Activated naive CD8-positive, alpha-beta T cell (primary cell): ENCODE data around the gene TBCK.

ENCODE experiments used
- H3K27ac Mint-ChIP-seq: one replicate; pipeline ENCODE4 v1.8.0; 2021; ENCODE audit warnings: mixed read lengths
- H3K27me3 Mint-ChIP-seq: one replicate; pipeline ENCODE4 v1.8.0; 2021; ENCODE audit warnings: mixed read lengths
- H3K36me3 Mint-ChIP-seq: one replicate; pipeline ENCODE4 v1.8.0; 2021; ENCODE audit warnings: mixed read lengths
- H3K4me1 Mint-ChIP-seq: one replicate; pipeline ENCODE4 v1.8.0; 2021; ENCODE audit warnings: low read depth, mixed read lengths
- H3K4me3 Mint-ChIP-seq: one replicate; pipeline ENCODE4 v1.8.0; 2021; ENCODE audit warnings: mild to moderate bottlenecking, mixed read lengths
- H3K9me3 Mint-ChIP-seq: one replicate; pipeline ENCODE4 v1.8.0; 2021; ENCODE audit warnings: low read depth, mixed read lengths

Gene TBCK

DNA sequence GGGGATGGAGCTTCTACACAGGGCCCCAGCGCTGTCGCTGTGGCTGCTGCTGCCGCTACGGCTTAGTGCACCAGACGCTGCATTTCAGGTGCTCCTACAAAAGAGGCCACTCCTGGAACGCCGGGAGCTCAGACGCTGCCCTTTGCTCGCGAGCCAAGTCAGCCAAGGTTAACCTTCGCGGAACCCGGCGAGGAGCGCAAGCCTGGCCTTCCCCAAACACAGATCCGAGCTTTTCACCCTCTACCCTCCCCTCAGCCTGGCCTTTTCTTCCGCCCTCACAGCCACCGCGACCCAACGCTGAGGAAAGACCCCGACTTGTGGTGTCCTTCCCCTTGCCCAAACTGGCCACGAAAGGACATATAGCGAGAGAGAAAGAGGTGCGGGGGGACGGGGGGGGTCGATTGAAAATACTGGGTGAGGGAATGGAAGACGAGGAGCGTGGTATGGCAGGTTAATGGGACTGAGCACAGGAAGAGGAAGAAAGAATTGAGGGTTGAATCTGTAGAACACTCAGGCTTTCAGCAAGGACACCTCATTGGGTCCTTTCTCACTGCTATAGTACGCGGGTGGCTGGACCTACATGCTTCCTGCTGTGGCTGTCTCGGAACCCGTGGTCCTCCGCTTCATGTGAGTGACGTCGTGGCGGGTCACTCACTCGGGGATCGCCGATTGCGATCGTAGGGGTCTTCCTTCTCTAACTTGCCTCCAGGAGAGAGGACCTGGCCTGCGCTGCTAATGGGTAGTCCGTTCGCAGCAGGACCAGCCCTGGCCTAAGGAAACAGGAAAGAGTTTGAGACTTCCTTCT is at the start of gene TBCK, which contains the start of gene AIMP1:
Gene TBCK (minus strand): TSS at position 242 of the 805 bp plus-strand sequence. CDS start 7,249 bp downstream, outside the sequence.
Gene AIMP1 (plus strand): TSS at position 583 of the 805 bp plus-strand sequence. CDS start 8,460 bp downstream, outside the sequence.
- Mint-ChIP-seq H3K27me3 (no peaks in the 10 kb centered on the region), H3K4me3 (no peak within 1 kb of the TSS), H3K27ac (no peak within 1 kb of the TSS), H3K4me1 (peaks cover 57% of the 10 kb centered on the region), H3K36me3 (peaks cover 9% of the 10 kb centered on the region), H3K9me3 (no peaks in the 10 kb centered on the region)

- Mint-ChIP-seq H3K27ac (no peak overlapping the region), H3K4me3 (no peak overlapping the region), H3K4me1 (no peaks in the 10 kb centered on the region), H3K27me3 (peaks cover 14% of the 10 kb centered on the region), H3K9me3 (no peaks in the 10 kb centered on the region), H3K36me3 (no peaks in the 10 kb centered on the region)
These were observed 49.6 kb upstream of the TBCK start for GRCh38 chr4:106365613-106366012.

- Mint-ChIP-seq H3K36me3 (no peaks in the 10 kb centered on the region), H3K9me3 (no peaks in the 10 kb centered on the region), H3K27me3 (peaks cover 8% of the 10 kb centered on the region), H3K4me1 (no peaks in the 10 kb centered on the region), H3K4me3 (no peak overlapping the region), H3K27ac (no peak overlapping the region)
These were observed 48.3 kb upstream of the TBCK start for GRCh38 chr4:106364282-106364681.

- Mint-ChIP-seq H3K27me3 (no peaks in the 10 kb centered on the region), H3K9me3 (no peaks in the 10 kb centered on the region), H3K4me3 (no peak overlapping the region), H3K27ac (no peak overlapping the region), H3K4me1 (no peaks in the 10 kb centered on the region), H3K36me3 (no peaks in the 10 kb centered on the region)
These were observed 46.2 kb upstream of the TBCK start for GRCh38 chr4:106362086-106362825.

DNA sequence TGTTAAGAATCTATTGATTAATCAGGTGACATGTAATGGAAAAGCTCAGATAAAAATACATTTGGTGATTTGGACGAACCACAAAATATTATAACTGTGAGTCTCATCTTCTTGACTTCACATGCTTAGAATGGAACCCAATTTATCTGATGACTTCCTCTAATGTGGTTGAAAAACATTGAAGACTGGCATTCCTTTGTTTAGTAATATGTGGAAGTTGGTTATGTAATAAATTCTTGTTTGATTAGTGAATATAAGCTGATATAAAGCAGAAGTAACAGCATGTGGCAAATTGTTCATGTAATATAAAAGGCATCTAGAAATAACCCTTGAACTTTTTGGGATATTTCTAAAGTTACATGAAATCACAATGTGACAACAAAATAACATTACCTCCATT is 42.9 kb upstream of the TBCK start:
- Mint-ChIP-seq H3K9me3 (no peaks in the 10 kb centered on the region), H3K36me3 (no peaks in the 10 kb centered on the region), H3K4me1 (no peaks in the 10 kb centered on the region), H3K4me3 (no peak overlapping the region), H3K27ac (no peak overlapping the region), H3K27me3 (no peaks in the 10 kb centered on the region)

- Mint-ChIP-seq H3K36me3 (peaks cover 7% of the 10 kb centered on the region), H3K27me3 (no peaks in the 10 kb centered on the region), H3K9me3 (no peaks in the 10 kb centered on the region), H3K4me3 (no peak overlapping the region), H3K27ac (no peak overlapping the region), H3K4me1 (no peaks in the 10 kb centered on the region)
These were observed 39.2 kb upstream of the TBCK start for GRCh38 chr4:106355193-106355592.

DNA sequence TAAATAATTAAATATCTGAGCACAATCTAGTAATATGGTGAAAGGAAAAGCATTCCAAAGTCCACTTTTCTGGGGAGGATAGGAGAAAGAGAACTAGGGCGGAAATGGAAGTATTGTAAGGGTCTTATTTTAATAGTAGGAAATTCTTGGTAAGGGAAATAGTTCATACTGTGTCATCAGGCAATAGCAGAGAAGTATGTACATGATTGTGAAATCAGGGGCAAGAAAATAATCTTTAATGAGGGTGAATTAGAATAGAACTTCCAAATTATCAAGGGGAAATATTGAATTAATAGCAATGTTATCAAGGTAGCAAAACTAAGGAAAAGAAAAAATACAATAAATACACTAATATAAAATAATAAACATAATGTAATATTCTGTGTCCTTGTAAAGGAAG is 37.8 kb upstream of the TBCK start:
- no peaks in the 10 kb centered on the region for H3K9me3 Mint-ChIP-seq
- H3K27me3 Mint-ChIP-seq, result no peaks in the 10 kb centered on the region
- H3K4me3 Mint-ChIP-seq, result no peak overlapping the region
- H3K27ac Mint-ChIP-seq, result no peak overlapping the region
- H3K36me3 Mint-ChIP-seq, result peaks cover 9% of the 10 kb centered on the region
- no peaks in the 10 kb centered on the region for H3K4me1 Mint-ChIP-seq

GRCh38 chr4:106351016-106351415 is 35.0 kb upstream of the TBCK start:
- Mint-ChIP-seq H3K27me3 (no peaks in the 10 kb centered on the region), H3K9me3 (no peaks in the 10 kb centered on the region), H3K4me1 (no peaks in the 10 kb centered on the region), H3K36me3 (peaks cover 12% of the 10 kb centered on the region), H3K4me3 (no peak overlapping the region), H3K27ac (no peak overlapping the region)

DNA sequence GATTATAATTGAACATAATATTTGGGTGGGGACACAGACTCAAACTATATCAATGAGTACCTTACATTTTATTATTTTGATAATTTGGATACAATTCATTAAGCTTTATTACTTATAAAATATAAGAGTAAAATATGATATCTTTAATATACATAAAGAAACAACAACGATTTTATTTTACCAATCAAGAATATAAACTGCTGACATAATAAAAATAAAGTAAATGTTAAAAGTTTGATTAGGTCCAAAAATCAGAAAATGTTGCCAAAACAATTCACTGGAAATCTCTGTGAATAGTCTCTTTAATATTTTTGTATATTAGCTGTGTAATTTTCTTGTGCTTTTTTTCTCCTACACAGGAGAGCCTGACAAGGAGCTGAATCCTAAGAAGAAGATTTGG is 31.2 kb upstream of the TBCK start:
- Mint-ChIP-seq H3K9me3 (no peaks in the 10 kb centered on the region), H3K4me1 (peaks cover 22% of the 10 kb centered on the region), H3K27me3 (no peaks in the 10 kb centered on the region), H3K4me3 (no peak overlapping the region), H3K36me3 (peaks cover 16% of the 10 kb centered on the region), H3K27ac (no peak overlapping the region)

DNA sequence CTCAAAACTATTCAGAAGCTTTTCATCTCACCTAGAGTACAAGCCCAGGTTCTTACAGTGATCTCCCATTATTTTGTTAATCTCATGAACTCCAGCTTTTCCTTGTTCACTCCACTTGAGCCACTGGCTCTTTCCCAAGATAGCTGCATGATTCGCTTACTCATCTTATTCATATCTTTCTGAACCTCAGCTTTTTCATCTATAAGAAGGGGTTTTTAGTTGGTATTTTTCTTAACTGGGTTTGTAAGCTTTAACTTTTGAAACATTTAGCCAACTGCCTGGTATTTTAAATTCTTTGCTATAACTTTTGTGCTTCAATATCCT is 28.6 kb upstream of the TBCK start:
- H3K4me3 Mint-ChIP-seq, result no peak overlapping the region
- H3K9me3 Mint-ChIP-seq, result peaks cover 9% of the 10 kb centered on the region
- H3K27ac Mint-ChIP-seq, result no peak overlapping the region
- H3K36me3 Mint-ChIP-seq, result peaks cover 24% of the 10 kb centered on the region
- no peaks in the 10 kb centered on the region for H3K27me3 Mint-ChIP-seq
- H3K4me1 Mint-ChIP-seq, result peaks cover 46% of the 10 kb centered on the region

- Mint-ChIP-seq H3K9me3 (peaks cover 9% of the 10 kb centered on the region), H3K27me3 (no peaks in the 10 kb centered on the region), H3K27ac (no peak overlapping the region), H3K4me1 (peaks cover 51% of the 10 kb centered on the region), H3K4me3 (no peak overlapping the region), H3K36me3 (peaks cover 26% of the 10 kb centered on the region)
These were observed 28.0 kb upstream of the TBCK start for GRCh38 chr4:106343865-106344646.

- Mint-ChIP-seq H3K36me3 (peaks cover 45% of the 10 kb centered on the region), H3K27ac (peak overlapping the region; percentile 7), H3K4me1 (peaks cover 54% of the 10 kb centered on the region), H3K27me3 (no peaks in the 10 kb centered on the region), H3K9me3 (peaks cover 29% of the 10 kb centered on the region), H3K4me3 (peak overlapping the region; percentile 28)
These were observed 24.8 kb upstream of the TBCK start for GRCh38 chr4:106340774-106341173.

DNA sequence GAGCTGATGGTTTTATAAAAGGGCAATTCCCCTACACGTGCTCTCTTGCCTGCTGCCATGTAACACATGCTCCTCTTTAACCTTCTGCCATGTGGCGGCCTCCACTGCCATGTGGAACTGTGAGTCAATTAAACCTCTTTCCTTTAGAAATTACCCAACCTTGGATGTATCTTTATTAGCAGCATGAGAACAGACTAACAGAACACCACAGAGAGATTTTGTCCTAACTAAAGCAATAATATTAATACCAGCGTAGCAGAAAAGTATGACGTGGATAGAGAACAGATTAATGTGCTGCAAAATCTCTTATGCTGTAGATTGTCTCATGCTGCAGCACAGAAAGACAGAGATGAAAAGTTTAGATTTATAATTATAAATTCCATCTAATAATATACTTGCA is 23.4 kb upstream of the TBCK start:
- Mint-ChIP-seq H3K36me3 (peaks cover 50% of the 10 kb centered on the region), H3K4me1 (peaks cover 52% of the 10 kb centered on the region), H3K27ac (no peak overlapping the region), H3K4me3 (no peak overlapping the region), H3K27me3 (no peaks in the 10 kb centered on the region), H3K9me3 (peaks cover 29% of the 10 kb centered on the region)

DNA sequence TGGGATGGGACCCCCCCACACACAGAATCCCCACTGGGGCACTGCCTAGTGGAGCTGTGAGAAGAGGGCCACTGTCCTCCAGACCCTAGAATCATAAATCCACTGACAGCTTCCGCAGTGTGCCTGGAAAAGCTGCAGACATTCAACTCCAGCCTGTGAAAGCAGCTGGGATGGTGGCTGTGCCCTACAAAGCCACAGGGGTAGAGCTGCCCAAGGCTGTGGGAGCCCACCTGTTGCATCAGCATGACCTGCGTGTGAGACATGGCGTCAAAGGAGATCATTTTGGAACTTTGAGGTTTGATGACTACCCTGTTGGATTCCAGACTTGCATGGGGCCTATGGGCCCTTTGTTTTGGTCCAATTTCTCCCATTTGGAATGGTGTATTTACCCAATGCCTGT is 22.7 kb upstream of the TBCK start:
- Mint-ChIP-seq H3K27ac (no peak overlapping the region), H3K27me3 (no peaks in the 10 kb centered on the region), H3K4me1 (peaks cover 45% of the 10 kb centered on the region), H3K4me3 (no peak overlapping the region), H3K36me3 (peaks cover 53% of the 10 kb centered on the region), H3K9me3 (peaks cover 29% of the 10 kb centered on the region)

GRCh38 chr4:106337916-106338315 is 21.9 kb upstream of the TBCK start:
- peaks cover 50% of the 10 kb centered on the region for H3K36me3 Mint-ChIP-seq
- no peaks in the 10 kb centered on the region for H3K27me3 Mint-ChIP-seq
- H3K4me1 Mint-ChIP-seq, result peaks cover 39% of the 10 kb centered on the region
- peaks cover 29% of the 10 kb centered on the region for H3K9me3 Mint-ChIP-seq
- H3K27ac Mint-ChIP-seq, result no peak overlapping the region
- no peak overlapping the region for H3K4me3 Mint-ChIP-seq
